NCI-H1092 treated with DMSO at 0.1 percent for 48 hours (cell line): Measurements from ENCODE around the gene TAF4.
"Not testable (repeated sequence)": the region's sequence is repeated elsewhere in the genome, so short reads cannot be mapped to it uniquely, and the experiment has no call there.

Experiments
- DNase-seq: peaks from one replicate; lab custom pipeline; 2025; lab: John Stamatoyannopoulos, UW

TAF4 gene

DNA sequence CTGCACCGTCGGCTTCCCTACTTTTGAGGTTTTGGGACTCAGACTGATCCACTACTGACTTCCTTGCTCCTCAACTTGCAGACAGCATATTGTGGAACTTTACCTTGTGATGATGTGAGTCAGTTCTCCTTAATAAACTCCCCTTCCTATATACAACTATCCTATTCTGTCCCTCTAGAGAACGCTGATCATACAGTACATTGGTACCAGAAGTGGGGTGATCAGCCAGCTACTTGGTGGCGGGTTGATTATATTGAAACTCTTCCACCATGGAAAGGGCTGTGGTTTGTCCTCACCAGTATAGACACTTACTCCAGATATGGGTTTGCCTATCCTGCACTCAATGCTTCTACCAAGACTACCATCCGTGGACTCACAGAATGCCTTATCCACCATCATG, 7.6 kb upstream of the TAF4 start:
- DNase-seq = no peak

DNA sequence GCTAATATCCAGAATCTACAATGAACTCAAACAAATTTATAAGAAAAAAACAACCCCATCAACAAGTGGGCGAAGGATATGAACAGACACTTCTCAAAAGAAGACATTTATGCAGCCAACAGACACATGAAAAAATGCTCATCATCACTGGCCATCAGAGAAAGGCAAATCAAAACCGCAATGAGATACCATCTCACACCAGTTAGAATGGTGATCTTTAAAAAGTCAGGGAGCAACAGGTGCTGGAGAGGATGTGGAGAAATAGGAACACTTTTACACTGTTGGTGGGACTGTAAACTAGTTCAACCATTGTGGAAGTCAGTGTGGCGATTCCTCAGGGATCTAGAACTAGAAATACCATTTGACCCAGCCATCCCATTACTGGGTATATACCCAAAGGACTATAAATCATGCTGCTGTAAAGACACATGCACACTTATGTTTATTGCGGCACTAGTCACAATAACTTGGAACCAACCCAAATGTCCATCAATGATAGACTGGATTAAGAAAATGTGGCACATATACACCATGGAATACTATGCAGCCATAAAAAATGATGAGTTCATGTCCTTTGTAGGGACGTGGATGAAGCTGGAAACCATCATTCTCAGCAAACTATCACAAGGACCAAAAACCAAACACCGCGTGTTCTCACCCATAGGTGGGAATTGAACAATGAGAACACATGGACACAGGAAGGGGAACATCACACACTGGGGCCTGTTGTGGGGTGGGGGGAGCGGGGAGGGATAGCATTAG, 6.2 kb upstream of the TAF4 start:
- not testable (repeated sequence) for DNase-seq

GRCh38 chr20:62069741-62070216, 4.1 kb upstream of the TAF4 start:
- DNase-seq = no peak

GRCh38 chr20:62068997-62069396, 3.3 kb upstream of the TAF4 start:
- no peak for DNase-seq

DNA sequence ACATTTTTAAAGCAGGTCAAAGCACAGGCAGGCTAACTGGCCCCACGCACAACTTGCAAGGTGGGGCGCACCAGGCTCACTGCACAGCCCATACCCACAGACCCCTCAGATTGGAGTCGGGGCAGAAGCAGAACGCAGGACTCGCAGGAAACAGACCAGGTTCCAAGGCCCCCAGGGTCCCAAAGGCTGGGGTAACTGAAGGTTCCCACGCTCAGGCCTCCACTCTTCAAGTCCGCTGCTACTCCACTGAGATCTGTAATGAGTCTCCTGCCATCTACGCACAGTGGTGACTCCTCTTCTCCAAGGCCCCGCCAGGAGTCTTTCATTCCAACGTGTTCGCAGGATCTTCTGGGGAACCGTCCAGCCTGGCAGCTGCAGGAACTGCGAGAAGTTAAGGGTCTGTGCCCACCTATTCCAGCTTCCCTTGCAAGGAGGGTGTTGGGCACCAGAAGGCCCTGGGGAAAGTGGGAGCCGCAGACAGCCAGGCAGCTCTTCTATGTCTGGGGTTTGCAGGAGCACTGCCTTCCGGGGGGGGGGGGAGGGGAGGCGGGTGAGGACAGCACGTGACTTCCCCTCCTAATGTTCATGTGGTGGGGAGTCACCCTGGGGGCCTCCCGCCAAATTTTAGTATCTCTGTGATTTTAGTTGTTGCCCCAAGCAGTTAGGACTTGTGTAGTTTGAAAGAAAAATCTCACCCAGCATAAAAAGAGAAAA, 2.0 kb upstream of the TAF4 start:
- DNase-seq = no peak

DNA sequence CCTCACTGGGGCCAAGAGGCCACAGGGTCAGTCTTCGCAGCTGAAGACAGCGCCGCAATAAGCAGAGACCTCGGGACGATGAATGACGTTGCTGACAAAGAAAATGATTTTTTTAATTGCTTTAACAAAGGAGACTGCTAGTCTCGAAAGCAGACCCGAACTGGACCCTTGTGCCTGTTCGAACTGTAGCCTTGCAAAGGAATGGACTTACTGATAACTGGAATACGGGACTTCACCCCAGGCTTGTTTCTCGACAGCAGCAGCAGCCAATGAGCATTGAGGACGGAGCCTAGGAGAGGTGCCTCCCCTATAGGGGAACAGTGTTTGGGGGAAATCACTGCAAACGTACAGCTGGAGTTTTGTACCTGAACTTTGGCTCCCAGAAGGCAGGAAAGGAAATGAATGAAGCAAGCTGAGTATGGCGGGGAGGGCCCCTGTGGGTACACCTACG, 1.3 kb upstream of the TAF4 start:
- peak; percentile 28 for DNase-seq

- peak; percentile 75 for DNase-seq
Observed at GRCh38 chr20:62066339-62066982, 780 bp upstream of the TAF4 start.

GRCh38 chr20:62064770-62065673, 659 bp downstream of the TAF4 start:
- no peak for DNase-seq

DNA sequence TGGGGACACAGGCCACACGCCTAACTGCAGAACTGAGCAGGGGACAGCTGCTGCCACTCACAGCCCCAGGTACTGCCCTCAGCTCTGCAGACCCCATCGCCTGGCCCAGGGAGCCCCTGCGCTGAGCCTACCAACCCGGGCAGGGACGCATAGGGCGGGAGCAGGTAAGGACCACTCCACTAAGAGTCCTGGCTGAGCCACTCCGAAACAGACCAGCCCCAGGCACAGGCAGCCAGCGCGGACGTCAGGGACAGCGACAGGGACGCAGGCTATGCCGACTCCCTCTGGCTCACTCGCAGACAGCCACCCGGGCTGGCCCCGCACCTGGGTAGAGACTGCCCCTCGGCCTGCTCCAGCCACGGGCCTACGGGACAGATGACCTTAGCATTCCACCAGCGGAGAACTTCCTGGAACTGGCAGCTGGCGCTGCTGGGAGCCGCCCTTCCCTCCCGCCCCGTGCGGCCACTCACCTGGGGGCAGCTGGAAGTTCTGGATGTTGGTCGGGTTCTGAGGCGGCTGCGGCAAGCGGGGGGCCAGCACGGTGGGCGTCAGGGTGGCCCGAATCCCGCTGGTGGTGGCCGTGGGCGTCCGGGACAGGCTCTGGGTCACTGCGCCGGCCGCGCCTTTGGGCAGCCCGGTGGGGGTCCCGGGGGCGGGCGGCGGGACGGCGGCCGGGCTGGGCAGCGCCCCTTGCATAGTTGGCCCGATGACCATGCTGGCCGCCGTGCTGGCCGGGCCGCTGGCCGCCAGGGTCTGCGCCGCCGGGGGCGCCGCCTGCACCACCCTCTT, 1.5 kb downstream of the TAF4 start:
- DNase-seq = no peak

- DNase-seq = no peak
Observed at GRCh38 chr20:62063315-62063980, 2.2 kb downstream of the TAF4 start.

DNA sequence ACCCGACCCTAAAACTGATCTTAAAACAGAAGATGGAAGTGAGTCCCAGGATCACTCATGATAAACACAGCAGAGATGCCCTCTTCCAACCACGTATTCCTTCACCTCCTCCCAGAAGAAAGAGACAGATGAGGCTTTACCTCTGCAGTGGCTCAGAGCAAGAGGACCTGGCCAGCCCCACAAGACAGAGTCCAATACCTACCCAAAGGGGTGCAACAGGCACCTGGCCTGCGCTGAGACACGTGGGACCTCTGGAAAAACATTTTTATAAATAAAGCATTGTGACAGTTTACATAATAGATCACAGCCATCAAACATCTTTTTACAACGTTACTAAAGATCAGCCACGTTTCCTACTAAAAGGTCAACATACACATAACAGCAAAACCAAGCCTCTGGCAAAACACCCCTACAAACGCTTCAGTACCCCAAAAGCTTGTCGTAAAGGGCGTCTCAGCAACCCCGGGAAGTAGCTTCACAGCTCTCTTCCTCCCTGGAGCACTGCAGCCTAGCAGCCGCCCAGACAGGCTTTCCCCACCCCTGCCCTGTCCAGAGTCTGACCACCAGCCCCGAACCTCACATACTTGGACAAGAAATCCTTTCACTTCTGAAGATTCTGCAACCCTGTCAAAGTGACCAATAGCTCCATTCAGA, 2.9 kb downstream of the TAF4 start:
- no peak for DNase-seq

DNA sequence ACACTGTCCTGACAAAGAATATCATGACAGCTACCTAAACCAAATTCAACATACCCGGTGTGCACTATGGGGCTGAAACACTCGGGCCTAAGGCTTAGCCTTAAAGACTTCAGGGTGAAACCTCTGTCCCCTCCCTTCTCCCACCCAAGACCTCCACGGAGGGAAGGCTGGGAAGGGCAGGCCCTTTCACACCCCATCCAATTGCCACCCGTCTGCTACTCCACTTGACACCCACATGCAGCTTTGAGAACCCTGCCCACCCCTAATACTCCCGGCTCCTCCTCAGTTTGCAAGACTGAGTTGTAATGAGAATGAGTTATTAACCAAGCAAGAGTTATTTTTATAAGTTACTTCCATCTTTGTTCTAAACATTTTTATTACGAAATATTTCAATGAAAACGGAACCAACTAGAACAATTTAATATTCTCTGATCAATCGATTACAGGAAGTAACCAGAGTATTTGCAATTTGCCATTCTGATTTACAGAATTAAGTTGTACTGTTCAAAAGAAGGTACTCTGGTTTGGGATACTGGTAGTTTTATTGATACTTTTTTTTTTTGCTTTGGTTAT, 3.7 kb downstream of the TAF4 start:
- no peak for DNase-seq

- no peak for DNase-seq
Observed at GRCh38 chr20:62060631-62061541, 4.8 kb downstream of the TAF4 start.

DNA sequence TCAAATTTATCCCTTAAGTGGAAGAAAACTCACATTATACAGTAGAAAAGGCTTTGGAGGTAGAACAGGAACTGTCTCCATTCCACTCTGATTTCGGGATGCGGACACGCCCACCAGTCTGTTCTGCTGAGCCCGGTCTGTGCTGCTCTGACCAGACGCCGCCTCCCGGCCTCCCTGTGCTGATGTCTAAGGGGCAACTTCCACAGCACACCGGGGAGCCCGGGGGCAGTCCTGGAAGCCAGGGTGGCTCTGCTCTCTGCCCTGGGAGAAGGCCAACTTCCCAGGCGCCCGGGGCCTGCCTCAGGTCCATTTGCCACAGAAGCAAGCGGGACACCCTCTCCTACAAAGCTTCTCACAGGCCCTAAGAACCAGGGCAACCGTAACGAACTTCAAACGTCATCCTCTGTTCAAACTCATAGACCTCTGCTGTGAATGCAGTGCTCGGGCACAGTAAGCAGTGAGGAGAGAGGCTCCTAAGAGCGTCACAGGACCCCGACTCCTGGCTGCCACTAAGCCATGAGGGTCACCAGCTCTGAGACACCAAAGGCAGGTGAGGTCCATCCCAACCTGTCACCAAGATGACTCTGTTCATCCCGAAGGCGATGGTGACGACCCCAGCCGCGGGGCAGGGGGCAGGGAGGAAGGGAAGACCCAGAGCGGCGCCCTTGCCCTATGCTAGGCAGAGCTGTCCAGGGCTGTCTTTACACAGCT, 5.6 kb downstream of the TAF4 start:
- DNase-seq = no peak

- peak; percentile 16 for DNase-seq
Observed at GRCh38 chr20:62059401-62059800, 6.3 kb downstream of the TAF4 start.

DNA sequence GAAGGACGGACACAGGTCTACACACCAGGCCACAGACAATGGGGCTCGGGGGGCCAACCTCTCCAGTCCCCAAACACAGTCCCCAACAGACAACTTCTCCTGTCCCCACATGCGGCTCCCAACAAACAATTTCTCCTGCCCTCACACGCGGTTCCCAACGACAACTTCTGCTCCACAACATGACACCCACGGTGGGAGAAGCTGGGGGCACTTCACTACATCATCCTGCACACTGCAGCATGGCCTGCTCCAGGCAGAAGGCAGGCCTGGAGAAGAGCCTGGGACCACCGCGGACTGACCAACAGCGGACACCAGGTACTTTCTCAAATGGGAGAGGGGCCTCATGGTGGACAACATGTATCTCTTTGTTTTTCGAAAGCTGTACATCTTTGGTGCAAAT, 6.7 kb downstream of the TAF4 start:
- DNase-seq = no peak

GRCh38 chr20:62056975-62057374, 8.7 kb downstream of the TAF4 start:
- no peak for DNase-seq

GRCh38 chr20:62056377-62056776, 9.3 kb downstream of the TAF4 start:
- DNase-seq = no peak
